OCI-LY7 (cell line): ENCODE results near the gene PLAAT3. TPM values are rescaled to one million over a fixed set of nuclear protein-coding genes. Genes with fewer than 3 reads are reported as not detected.
"Not testable (repeated sequence)": the region's sequence is repeated elsewhere in the genome, so short reads cannot be mapped to it uniquely, and the experiment has no call there.

ENCODE experiments used
- BruUV-seq: library from RNA; stranded (reverse); fragments of 400-500 nt; replicated peaks from 2 replicates; lab custom pipeline; 2021; lab: Mats Ljungman, UMichigan
- CTCF ChIA-PET: fragments of 300-600 bp; sonication (Branson Sonifier 250); formaldehyde crosslinking; loops from one replicate; lab custom pipeline; 2022; ENCODE audit warnings: antibody characterized with exemption; ENCODE audit not compliant: unreplicated experiment; lab: Charles Lee
- POLR2A ChIA-PET: fragments of 300-600 bp; sonication (Branson Sonifier 250); formaldehyde crosslinking; loops from one replicate; lab custom pipeline; 2022; ENCODE audit warnings: antibody characterized with exemption; lab: Charles Lee
- DNase-seq: peaks from one replicate; pipeline ENCODE4 v3.0.0-alpha.2; 2015; ENCODE audit warnings: low spot score
- H2AFZ ChIP-seq: fragments of 200-600 bp; sonication (generic), shearing (Covaris generic); 2 replicates; pipeline ENCODE4 v1.6.1; 2014; ENCODE audit warnings: mild to moderate bottlenecking, antibody characterized with exemption, low read length, moderate library complexity
- H3K27ac ChIP-seq: fragments of 200-600 bp; sonication (generic); 2 replicates; pipeline ENCODE4 v1.5.1; 2014; ENCODE audit warnings: mixed run types, low read depth, mild to moderate bottlenecking, moderate library complexity, low read length, inconsistent platforms; ENCODE audit not compliant: poor library complexity, severe bottlenecking
- H3K36me3 ChIP-seq: fragments of 200-600 bp; sonication (generic); 2 replicates; pipeline ENCODE4 v1.6.1; 2014; ENCODE audit warnings: mild to moderate bottlenecking, antibody characterized with exemption, low read length, moderate library complexity, mixed read lengths; ENCODE audit not compliant: insufficient read depth
- H3K4me1 ChIP-seq: fragments of 200-600 bp; sonication (generic); 2 replicates; pipeline ENCODE4 v1.5.1; 2014; ENCODE audit warnings: mild to moderate bottlenecking, low read length; ENCODE audit not compliant: insufficient read depth, poor library complexity, severe bottlenecking
- H3K4me2 ChIP-seq: fragments of 200-600 bp; sonication (generic); 2 replicates; pipeline ENCODE4 v1.6.1; 2014; ENCODE audit warnings: mild to moderate bottlenecking, low read length
- H3K4me3 ChIP-seq: fragments of 200-600 bp; sonication (generic); 2 replicates; pipeline ENCODE4 v1.5.1; 2014; ENCODE audit warnings: mild to moderate bottlenecking, low read depth, low read length; ENCODE audit not compliant: poor library complexity, severe bottlenecking
- H3K79me2 ChIP-seq: fragments of 200-600 bp; sonication (generic); 2 replicates; pipeline ENCODE4 v1.6.1; 2016; ENCODE audit warnings: low read depth, mild to moderate bottlenecking, low read length, moderate library complexity, mixed read lengths; ENCODE audit not compliant: insufficient read depth
- H3K9me2 ChIP-seq: fragments of 200-600 bp; sonication (generic); 2 replicates; pipeline ENCODE4 v1.6.1; 2016; ENCODE audit warnings: mild to moderate bottlenecking, low read length, mixed read lengths; ENCODE audit not compliant: insufficient read depth
- H3K9me3 ChIP-seq: fragments of 200-600 bp; sonication (generic); 2 replicates; pipeline ENCODE4 v1.6.1; 2014; ENCODE audit warnings: mild to moderate bottlenecking, mixed run types, low read length, mixed read lengths
- H4K20me1 ChIP-seq: fragments of 200-600 bp; sonication (generic); 2 replicates; pipeline ENCODE4 v1.6.1; 2014; ENCODE audit warnings: mild to moderate bottlenecking, antibody characterized with exemption, low read length, moderate library complexity, mixed read lengths; ENCODE audit not compliant: insufficient read depth
- CTCF ChIP-seq: fragments of 200-600 bp; sonication (generic); conservative IDR thresholded peaks from 2 replicates; pipeline ENCODE4 v1.5.1; 2014; ENCODE audit warnings: mild to moderate bottlenecking, antibody characterized with exemption, low read length, moderate library complexity, mixed read lengths
- EZH2phosphoT487 ChIP-seq: fragments of 200-600 bp; sonication (generic); IDR thresholded peaks from 2 replicates; pipeline ENCODE4 v1.6.1; 2018; ENCODE audit warnings: low read depth, borderline replicate concordance, mild to moderate bottlenecking, mixed run types, antibody characterized with exemption, low read length, moderate library complexity, mixed read lengths
- intact Hi-C: fragments of 100-400 bp; cut with micrococcal nuclease; formaldehyde crosslinking; loops from one replicate; pipeline ENCODE4 v1.10.0; 2022; ENCODE audit not compliant: unreplicated experiment
- total RNA-seq, 2 experiments: library from RNA; depleted of rRNA in 1 of 2; stranded (reverse); fragments of >200 nt in 1 of 2; shearing (Covaris generic) in 1 of 2; gene quantifications; 2 replicates each; pipeline ENCODE4 v1.2.3, GENCODE V29; 2014 to 2022

PLAAT3 gene
- total RNA-seq, 2 experiments from 2014 or later, result 0.70 TPM; not detected in 1

- TF ChIP-seq CTCF (no peak), EZH2phosphoT487 (no peak)
- Histone ChIP-seq H4K20me1 (no peaks in the 10 kb centered on the region), H3K4me2 (no peak overlapping the region), H3K36me3 (no peaks in the 10 kb centered on the region), H2AFZ (no peak overlapping the region), H3K79me2 (no peaks in the 10 kb centered on the region), H3K27ac (no peak overlapping the region), H3K4me3 (no peak overlapping the region), H3K9me2 (no peaks in the 10 kb centered on the region), H3K4me1 (no peaks in the 10 kb centered on the region), H3K9me3 (peaks cover 3% of the 10 kb centered on the region; the same call in 1 of the 2 replicates)
- intact Hi-C loops, result no loop called here
- ChIA-PET POLR2A (interaction anchor here (0.7 kb wide), 1 partner anchor 27 kb away, joined by 3 read pairs; no protein-coding TSS in a partner anchor), CTCF (no interaction called here)
- no peak for DNase-seq
- BruUV-seq, result no TSS peak
These were observed 27.6 kb downstream of the PLAAT3 start for GRCh38 chr11:63586451-63587166.

GRCh38 chr11:63583357-63583677 lies 30.9 kb downstream of the PLAAT3 start:
- TF ChIP-seq CTCF (no peak), EZH2phosphoT487 (no peak)
- no peaks in the 10 kb centered on the region for H3K9me2 ChIP-seq
- H3K4me2 ChIP-seq, result no peak overlapping the region
- CTCF ChIA-PET, result no interaction called here
- intact Hi-C loops, result no loop called here
- H4K20me1 ChIP-seq, result no peaks in the 10 kb centered on the region
- no peaks in the 10 kb centered on the region for H3K79me2 ChIP-seq
- H3K4me1 ChIP-seq, result no peaks in the 10 kb centered on the region
- no TSS peak for BruUV-seq
- H2AFZ ChIP-seq, result no peak overlapping the region
- no peak overlapping the region for H3K27ac ChIP-seq
- peaks cover 3% of the 10 kb centered on the region; the same call in 1 of the 2 replicates for H3K9me3 ChIP-seq
- H3K4me3 ChIP-seq, result no peak overlapping the region
- DNase-seq, result no peak
- H3K36me3 ChIP-seq, result no peaks in the 10 kb centered on the region
- POLR2A ChIA-PET, result interaction anchor here (0.6 kb wide), 1 partner anchor 8 kb away, joined by 3 read pairs; no protein-coding TSS in a partner anchor

- POLR2A ChIA-PET, CTCF ChIA-PET, H3K4me3 ChIP-seq, H3K9me2 ChIP-seq, H4K20me1 ChIP-seq, BruUV-seq, H3K4me1 ChIP-seq, H3K27ac ChIP-seq, H3K9me3 ChIP-seq, intact Hi-C loops, DNase-seq, H2AFZ ChIP-seq, H3K4me2 ChIP-seq, H3K79me2 ChIP-seq, H3K36me3 ChIP-seq: not testable (repeated sequence)
These were observed 33.0 kb downstream of the PLAAT3 start for GRCh38 chr11:63581224-63581623.

DNA sequence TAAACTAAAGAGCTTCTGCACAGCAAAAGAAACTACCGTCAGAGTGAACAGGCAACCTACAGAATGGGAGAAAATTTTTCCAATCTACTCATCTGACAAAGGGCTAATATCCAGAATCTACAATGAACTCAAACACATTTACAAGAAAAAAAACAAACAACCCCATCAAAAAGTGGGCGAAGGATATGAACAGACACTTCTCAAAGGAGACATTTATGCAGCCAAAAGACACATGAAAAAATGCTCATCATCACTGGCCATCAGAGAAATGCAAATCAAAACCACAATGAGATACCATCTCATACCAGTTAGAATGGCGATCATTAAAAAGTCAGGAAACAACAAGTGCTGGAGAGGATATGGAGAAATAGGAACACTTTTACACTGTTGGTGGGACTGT lies 35.4 kb downstream of the PLAAT3 start:
- H3K4me3 ChIP-seq, DNase-seq, POLR2A ChIA-PET, H4K20me1 ChIP-seq, H3K36me3 ChIP-seq, H3K9me2 ChIP-seq, H3K79me2 ChIP-seq, CTCF ChIA-PET, H3K4me2 ChIP-seq, H3K9me3 ChIP-seq, intact Hi-C loops, BruUV-seq, H2AFZ ChIP-seq, H3K27ac ChIP-seq: not testable (repeated sequence)
- H3K4me1 ChIP-seq, result peaks cover 10% of the 10 kb centered on the region
